NCI-H748 treated with DMSO at 0.1 percent for 48 hours (cell line): ENCODE data around the gene IFNA4.
"Not testable (repeated sequence)": the region's sequence is repeated elsewhere in the genome, so short reads cannot be mapped to it uniquely, and the experiment has no call there.

Experiments
- DNase-seq: peaks from one replicate; lab custom pipeline; 2025; lab: John Stamatoyannopoulos, UW

The IFNA4 gene

DNA sequence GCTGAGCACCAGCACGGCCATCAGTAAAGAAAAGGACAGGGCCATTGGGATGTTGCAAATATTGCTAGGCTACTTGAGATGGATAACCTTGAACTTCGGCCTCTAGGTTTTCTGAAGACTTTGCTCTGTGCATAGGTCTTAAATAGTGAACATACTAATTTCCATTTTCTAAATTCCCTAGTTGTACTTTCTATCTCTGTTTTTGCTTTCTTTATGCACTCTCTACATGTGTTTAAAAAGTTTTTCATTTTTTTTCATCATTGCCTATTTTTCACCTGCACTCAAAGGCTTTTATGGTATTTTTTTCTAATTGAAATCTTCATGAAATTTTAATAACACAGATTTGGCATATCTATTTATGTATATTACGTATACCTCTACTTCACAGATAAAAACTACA is at the start of gene IFNA4:
Gene IFNA4, minus strand, starts transcription at position 101 of the 400 bp plus-strand sequence. Its CDS starts 56 bp downstream, at position 45.
- not testable (repeated sequence) for DNase-seq

DNA sequence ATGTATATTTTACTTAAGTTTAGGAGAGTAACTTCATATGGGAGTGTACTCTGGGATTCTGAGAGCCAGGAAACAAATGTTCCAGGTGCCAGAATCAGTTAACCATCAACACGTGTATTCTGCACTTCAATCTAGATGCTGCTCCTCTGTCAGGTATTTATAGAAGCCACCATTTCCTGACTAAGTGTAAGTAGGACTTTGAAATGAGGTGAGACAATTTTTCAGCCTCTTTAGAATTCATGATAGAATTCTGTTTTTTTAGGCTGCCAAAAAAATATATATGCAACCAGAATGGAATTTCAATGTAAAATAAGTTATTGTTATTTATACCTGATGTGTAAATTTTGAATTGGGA is 49.0 kb upstream of the IFNA4 start:
- not testable (repeated sequence) for DNase-seq

DNA sequence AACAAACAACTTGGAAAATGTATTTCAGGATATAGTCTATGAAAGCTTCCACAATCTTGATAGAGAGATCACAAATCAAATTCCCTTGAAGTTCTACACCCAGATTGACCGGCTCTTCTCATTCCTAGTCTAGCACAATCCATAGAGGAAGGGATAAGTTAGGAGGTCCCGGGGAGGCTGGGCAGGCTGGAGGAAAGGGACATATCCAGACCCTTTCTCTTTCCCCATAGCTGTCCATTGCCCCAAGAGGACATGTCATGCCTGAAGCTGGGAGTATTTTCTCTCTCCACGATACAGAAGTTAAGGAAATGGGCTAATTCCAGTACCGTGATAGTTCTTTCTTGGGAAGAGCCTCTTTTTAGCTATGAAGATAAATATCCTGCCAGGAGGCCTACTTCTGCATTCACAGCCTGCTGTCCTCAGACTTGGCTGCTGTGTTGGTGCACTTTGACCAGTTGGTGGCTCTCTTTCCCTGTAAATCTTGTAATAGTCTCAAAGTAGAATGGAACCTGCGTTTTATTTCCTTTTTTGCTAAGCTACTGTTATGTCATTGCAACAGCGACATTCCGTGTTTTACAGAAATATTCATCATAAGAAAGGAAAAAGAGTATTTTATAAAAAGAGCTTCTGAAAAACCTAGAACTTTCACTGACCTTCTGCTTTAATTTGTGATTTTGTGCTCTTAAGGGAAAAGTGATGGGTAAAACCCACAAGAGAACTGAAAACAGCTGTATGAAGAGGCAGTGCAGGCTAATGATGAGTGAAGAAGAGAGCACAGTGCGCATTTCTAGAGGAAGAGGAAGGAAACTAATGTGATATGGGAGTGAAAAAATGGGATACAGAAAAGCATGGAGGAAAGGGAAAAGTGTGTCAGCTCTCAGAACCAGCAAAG is 48.3 kb upstream of the IFNA4 start:
- DNase-seq, result peak; percentile 2

DNA sequence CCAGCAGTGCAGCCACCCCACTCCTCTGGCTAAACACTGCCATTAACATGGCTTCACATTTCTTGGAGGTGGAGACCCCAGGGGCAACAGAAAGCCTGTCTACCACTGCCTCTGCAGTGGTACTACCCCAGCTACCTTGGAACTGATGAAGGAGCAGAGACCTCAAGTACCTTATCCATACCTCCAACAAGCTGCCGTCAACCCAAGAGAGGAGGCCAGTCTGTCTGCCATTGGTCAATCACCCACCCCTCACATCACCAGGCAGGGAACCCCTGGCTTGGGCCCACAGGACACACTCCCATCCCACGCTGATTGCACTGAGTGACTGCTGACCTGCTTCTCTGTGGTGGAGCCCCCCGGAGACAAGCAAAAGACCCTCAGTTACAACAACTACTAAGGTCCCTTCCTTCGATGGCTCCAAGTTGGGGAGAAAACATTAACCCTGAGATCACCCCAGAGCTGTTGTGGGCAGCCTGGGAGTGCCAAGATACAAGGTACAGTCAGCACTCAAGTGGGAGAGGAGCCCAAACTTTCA is 46.8 kb upstream of the IFNA4 start:
- no peak for DNase-seq

DNA sequence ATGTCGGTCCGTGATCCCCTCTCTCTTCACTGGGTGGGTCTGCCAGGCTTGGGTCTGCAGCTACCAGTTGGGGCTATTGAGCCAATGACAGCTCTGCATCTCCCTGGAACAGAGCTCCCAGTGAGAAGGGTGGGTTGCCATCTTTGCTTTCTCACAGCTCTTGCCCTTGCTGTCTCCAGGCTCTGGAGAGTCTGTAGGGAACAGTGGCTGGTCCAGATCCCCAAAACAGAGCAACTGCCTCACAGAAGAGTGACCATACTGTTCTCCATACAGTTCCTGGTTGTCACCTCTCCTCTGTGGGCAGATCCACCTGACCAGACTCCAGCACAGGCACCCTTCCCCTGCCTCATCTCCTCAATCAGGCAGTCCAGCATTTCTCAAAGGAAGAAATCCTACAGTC is 45.9 kb upstream of the IFNA4 start:
- DNase-seq, result no peak

DNA sequence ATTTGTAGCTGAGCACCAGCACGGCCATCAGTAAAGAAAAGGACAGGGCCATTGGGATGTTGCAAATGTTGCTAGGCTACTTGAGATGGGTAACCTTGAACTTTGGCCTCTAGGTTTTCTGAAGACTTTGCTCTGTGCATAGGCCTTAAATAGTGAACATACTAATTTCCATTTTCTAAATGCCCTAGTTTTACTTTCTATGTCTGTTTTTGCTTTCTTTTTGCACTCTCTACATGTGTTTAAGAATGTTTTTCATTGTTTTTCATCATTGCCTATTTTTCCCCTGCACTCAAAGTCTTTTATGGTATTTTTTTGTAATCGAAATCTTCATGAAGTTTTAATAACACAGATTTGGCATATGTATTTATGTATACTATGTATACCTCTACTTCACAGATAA is 40.7 kb upstream of the IFNA4 start, which contains the start of gene IFNA17:
Gene IFNA17, minus strand, starts transcription at position 101 of the 400 bp plus-strand sequence. Its CDS starts 49 bp downstream, at position 52.
- no peak for DNase-seq

GRCh38 chr9:21217211-21217610 is 29.8 kb upstream of the IFNA4 start, which contains the start of gene IFNA16:
Gene IFNA16, minus strand, starts transcription at chr9:21217311. Its CDS starts 6 bp downstream, at chr9:21217305.
- DNase-seq, result not testable (repeated sequence)

- DNase-seq, result not testable (repeated sequence)
Observed at GRCh38 chr9:21213411-21214326, 26.3 kb upstream of the IFNA4 start.

DNA sequence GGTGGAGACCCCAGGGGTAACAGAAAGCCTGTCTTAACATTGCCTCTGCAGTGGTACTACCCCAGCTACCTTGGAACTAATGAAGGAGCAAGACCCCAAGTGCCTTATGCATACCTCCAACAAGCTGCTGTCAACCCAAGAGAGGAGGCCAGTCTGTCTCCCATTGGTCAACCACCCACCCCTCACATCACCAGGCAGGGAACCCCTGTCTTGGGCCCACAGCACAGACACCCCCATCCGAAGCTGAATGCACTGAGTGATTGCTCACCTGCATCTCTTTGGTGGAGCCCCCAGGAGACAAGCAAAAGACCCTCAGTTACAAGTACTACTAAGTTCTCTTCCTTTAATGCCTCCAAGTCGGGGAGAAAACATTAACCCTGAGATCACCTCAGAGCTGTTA is 24.8 kb upstream of the IFNA4 start:
- DNase-seq, result not testable (repeated sequence)

- not testable (repeated sequence) for DNase-seq
Observed at GRCh38 chr9:21210782-21211181, 23.4 kb upstream of the IFNA4 start.

DNA sequence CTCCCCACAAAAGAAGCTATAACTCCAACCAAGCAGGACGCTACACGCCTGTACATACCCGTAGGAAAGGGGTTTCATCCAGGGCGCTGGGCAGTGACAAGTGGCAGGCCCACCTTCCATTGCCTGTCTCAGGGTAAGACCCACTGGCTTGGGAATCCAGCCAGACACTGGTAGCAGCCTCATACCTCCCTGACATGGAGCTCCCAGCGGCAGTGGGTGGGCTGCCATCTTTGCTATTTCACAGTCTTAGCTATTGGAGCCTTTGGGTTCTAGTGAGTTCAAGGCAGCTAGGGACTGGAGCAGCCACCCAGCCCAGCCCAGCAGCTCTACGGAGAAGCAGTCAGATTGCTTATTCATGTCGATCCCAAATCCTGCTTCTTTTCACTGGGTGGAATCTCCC is 22.9 kb upstream of the IFNA4 start:
- DNase-seq, result no peak

DNA sequence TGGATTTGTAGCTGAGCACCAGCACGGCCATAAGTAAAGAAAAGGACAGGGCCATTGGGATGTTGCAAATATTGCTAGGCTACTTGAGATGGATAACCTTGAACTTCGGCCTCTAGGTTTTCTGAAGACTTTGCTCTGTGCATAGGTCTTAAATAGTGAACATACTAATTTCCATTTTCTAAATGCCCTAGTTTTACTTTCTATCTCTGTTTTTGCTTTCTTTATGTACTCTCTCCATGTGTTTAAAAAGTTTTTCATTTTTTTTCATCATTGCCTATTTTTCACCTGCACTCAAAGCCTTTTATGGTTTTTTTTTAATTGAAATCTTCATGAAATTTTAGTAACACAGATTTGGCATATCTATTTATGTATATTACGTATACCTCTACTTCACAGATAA is 19.7 kb upstream of the IFNA4 start, which contains the start of gene IFNA10:
Gene IFNA10, minus strand, starts transcription at position 101 of the 400 bp plus-strand sequence. Its CDS starts 46 bp downstream, at position 55.
- DNase-seq, result not testable (repeated sequence)

- no peak for DNase-seq
Observed at GRCh38 chr9:21205204-21205603, 17.8 kb upstream of the IFNA4 start.

GRCh38 chr9:21202105-21202504 is 14.7 kb upstream of the IFNA4 start, which contains the start of gene IFNA7:
Gene IFNA7, minus strand, starts transcription at chr9:21202205. Its CDS starts 40 bp downstream, at chr9:21202165.
- DNase-seq, result not testable (repeated sequence)

DNA sequence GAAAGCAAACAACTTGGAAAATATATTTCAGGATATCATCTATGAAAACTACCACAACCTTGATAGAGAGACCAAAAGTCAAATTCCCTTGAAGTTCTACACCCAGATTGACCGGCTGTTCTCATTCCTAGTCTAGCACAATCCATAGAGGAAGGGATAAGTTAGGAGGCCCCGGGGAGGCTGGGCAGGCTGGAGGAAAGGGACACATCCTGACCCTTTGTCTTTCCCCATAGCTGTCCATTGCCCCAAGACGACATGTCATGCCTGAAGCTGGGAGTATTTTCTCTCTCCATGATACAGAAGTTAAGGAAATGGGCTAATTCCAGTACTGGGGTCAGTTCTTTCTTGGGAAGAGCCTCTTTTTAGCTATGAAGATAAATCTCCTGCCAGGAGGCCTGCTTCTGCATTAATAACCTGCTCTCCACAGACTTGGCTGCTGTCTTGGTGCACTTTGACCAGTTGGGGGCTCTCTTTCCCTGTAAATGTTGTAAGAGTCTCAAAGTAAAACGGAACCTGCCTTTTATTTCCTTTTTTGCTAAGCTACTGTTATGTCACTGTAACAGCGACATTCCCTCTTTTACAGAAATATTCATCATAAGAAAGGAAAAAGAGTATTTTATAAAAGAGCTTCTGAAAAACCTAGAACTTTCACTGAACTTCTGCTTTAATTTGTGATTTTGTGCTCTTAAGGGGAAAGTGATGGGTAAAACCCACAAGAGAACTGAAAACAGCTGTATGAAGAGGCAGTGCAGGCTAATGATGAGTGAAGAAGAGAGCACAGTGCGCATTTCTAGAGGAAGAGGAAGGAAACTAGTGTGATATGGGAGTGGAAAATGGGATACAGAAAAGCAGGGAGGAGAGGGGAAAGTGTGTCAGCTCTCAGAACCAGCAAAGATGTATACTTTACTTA is 7.7 kb upstream of the IFNA4 start:
- DNase-seq, result peak; percentile 1

DNA sequence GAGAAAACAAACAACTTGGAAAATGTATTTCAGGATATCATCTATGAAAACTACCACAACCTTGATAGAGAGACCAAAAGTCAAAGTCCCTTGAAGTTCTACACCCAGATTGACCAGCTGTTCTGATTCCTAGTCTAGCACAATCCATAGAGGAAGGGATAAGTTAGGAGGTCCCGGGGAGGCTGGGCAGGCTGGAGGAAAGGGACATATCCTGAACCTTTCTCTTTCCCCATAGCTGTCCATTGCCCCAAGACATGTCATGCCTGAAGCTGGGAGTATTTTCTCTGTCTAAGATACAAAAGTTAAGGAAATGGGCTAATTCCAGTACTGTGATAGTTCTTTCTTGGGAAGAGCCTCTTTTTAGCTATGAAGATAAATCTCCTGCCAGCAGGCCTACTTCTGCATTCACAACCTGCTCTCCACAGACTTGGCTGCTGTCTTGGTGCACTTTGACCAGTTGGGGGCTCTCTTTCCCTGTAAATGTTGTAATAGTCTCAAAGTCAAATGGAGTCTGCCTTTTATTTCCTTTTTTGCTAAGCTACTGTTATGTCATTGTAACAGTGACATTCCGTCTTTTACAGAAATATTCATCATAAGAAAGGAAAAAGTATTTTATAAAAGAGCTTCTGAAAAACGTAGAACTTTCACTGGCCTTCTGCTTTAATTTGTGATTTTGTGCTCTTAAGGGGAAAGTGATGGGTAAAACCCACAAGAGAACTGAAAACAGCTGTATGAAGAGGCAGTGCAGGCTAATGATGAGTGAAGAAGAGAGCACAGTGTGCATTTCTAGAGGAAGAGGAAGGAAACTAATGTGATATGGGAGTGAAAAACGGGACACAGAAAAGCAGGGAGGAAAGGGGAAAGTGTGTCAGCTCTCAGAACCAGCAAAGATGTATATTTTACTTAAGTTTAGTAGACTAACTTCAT is 4.3 kb downstream of the IFNA4 start:
- not testable (repeated sequence) for DNase-seq

DNA sequence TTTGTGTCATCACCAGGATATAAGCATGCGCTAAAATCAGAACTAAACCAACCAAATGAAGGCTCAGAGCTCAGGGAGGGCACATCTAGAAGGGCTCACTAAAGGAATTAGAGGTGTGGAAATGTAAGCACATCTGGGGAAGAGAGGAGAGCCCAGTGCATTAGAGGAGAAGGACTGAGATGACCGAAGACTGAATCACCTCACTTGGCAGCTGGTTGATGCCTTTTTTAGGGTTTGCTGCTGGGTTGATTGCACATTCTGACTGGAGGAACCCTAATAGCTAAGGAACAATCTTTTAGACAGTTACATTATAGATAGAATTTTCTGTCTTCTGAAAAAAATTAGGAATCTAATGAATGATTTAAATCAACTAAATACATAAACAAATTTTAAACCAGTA is 12.7 kb downstream of the IFNA4 start:
- no peak for DNase-seq

DNA sequence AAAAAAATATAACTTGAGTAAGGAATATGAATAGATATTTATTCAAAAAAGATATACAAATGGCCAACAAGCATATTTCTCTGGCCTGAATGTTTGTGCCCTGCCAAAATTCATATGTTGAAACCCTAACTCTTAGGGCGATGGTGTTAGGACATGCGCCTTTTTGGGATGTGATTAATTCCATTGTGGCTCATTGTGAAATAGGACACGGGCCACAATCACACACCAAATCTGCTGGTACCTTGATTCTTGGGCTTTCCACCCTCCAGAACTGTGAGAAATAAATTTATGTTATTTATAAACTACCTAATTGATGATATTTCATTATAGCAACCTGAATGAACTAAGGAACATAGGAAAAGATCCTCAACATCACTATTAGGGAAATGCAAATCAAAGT is 15.2 kb downstream of the IFNA4 start:
- DNase-seq, result no peak

DNA sequence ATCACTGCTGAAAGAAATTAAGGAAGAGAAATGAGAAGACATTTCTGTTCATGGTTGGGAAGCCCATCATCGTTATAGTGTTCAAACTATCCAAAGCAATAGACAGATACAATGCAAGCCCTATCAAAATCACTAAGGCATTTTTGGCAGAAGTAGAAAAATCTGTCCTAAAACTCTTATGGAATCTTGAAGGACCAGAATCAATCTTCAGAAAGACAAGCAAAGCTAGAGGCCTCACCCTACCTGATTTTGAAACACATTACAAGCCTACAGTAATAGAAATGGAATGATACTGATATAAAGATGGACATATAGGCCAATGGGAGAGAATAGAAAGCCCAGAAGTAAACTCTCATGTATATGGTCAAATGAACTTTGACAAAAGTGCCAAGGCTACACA is 16.0 kb downstream of the IFNA4 start:
- DNase-seq, result no peak

- not testable (repeated sequence) for DNase-seq
Observed at GRCh38 chr9:21166560-21166959, 20.8 kb downstream of the IFNA4 start, which contains the start of gene IFNA21. Gene IFNA21, minus strand, starts transcription at chr9:21166660. Its CDS starts 48 bp downstream, at chr9:21166612.
